HEK293 (cell line): ENCODE measurements around the gene KLB.

Experiments
- SCRT1 ChIP-seq: fragments of 450-650 bp; formaldehyde crosslinking; IDR thresholded peaks from 2 replicates; pipeline ENCODE4 v1.5.1; 2016; ENCODE audit warnings: missing biosample characterization, missing genetic modification characterization, borderline replicate concordance
- SETDB1 ChIP-seq: IDR thresholded peaks from one replicate; pipeline ENCODE4 v1.6.1; 2017; ENCODE audit warnings: mild to moderate bottlenecking, low read length, moderate library complexity, mixed read lengths; ENCODE audit not compliant: insufficient read length
- ZBTB20 ChIP-seq: fragments of 450-650 bp; formaldehyde crosslinking; IDR thresholded peaks from 2 replicates; pipeline ENCODE4 v1.5.1; 2016; ENCODE audit warnings: missing biosample characterization, missing genetic modification characterization
- ZBTB48 ChIP-seq: fragments of 450-650 bp; formaldehyde crosslinking; IDR thresholded peaks from 2 replicates; pipeline ENCODE4 v1.5.1; 2016; ENCODE audit warnings: missing biosample characterization, missing genetic modification characterization
- ZNF146 ChIP-seq: fragments of 450-650 bp; formaldehyde crosslinking; IDR thresholded peaks from 2 replicates; pipeline ENCODE4 v1.5.1; 2016; ENCODE audit warnings: missing biosample characterization, missing genetic modification characterization
- ZNF16 ChIP-seq: fragments of 450-650 bp; formaldehyde crosslinking; IDR thresholded peaks from 2 replicates; pipeline ENCODE4 v1.5.1; 2016; ENCODE audit warnings: low read depth, missing biosample characterization, missing genetic modification characterization
- ZNF169 ChIP-seq: fragments of 450-650 bp; formaldehyde crosslinking; IDR thresholded peaks from 2 replicates; pipeline ENCODE4 v1.5.1; 2016; ENCODE audit warnings: missing biosample characterization, missing genetic modification characterization
- ZNF2 ChIP-seq: fragments of 450-650 bp; formaldehyde crosslinking; IDR thresholded peaks from 2 replicates; pipeline ENCODE4 v1.5.1; 2016; ENCODE audit warnings: missing biosample characterization, missing genetic modification characterization
- ZNF341 ChIP-seq: fragments of 450-650 bp; formaldehyde crosslinking; IDR thresholded peaks from 2 replicates; pipeline ENCODE4; 2016; ENCODE audit warnings: low read depth, missing biosample characterization, missing genetic modification characterization
- ZNF391 ChIP-seq: fragments of 450-650 bp; formaldehyde crosslinking; IDR thresholded peaks from 2 replicates; pipeline ENCODE4 v1.5.1; 2016; ENCODE audit warnings: low read depth, missing biosample characterization, missing genetic modification characterization, borderline replicate concordance
- ZNF433 ChIP-seq: fragments of 450-650 bp; formaldehyde crosslinking; IDR thresholded peaks from 2 replicates; pipeline ENCODE4 v1.5.1; 2016; ENCODE audit warnings: missing biosample characterization, missing genetic modification characterization, low read depth
- ZNF555 ChIP-seq: fragments of 450-650 bp; formaldehyde crosslinking; conservative IDR thresholded peaks from 2 replicates; pipeline ENCODE4 v1.5.1; 2017; ENCODE audit warnings: missing biosample characterization, mild to moderate bottlenecking, missing genetic modification characterization, inconsistent platforms
- ZNF621 ChIP-seq: fragments of 450-650 bp; formaldehyde crosslinking; IDR thresholded peaks from 2 replicates; pipeline ENCODE4 v1.5.1; 2017; ENCODE audit warnings: missing biosample characterization, missing genetic modification characterization
- ZNF629 ChIP-seq: fragments of 450-650 bp; formaldehyde crosslinking; IDR thresholded peaks from 2 replicates; pipeline ENCODE4 v1.5.1; 2017; ENCODE audit warnings: missing biosample characterization, missing genetic modification characterization
- ZSCAN16 ChIP-seq: fragments of 450-650 bp; formaldehyde crosslinking; IDR thresholded peaks from 2 replicates; pipeline ENCODE4 v1.5.1; 2016; ENCODE audit warnings: missing biosample characterization, missing genetic modification characterization
- TF ChIP-seq, protein P1 (sequence below): fragments of 450-650 bp; formaldehyde crosslinking; IDR thresholded peaks from 2 replicates; pipeline ENCODE4 v1.5.1; 2016; ENCODE audit warnings: missing biosample characterization, missing genetic modification characterization
- TF ChIP-seq, protein P2 (sequence below): fragments of 450-650 bp; formaldehyde crosslinking; IDR thresholded peaks from 2 replicates; pipeline ENCODE4 v1.5.1; 2016; ENCODE audit warnings: missing biosample characterization, missing genetic modification characterization
- TF ChIP-seq, protein P3 (sequence below): fragments of 450-650 bp; formaldehyde crosslinking; conservative IDR thresholded peaks from 2 replicates; pipeline ENCODE4 v1.5.1; 2016; ENCODE audit warnings: low read depth, missing biosample characterization, missing genetic modification characterization
- TF ChIP-seq, protein P4 (sequence below): fragments of 450-650 bp; formaldehyde crosslinking; IDR thresholded peaks from 2 replicates; pipeline ENCODE4 v1.5.1; 2016; ENCODE audit warnings: missing biosample characterization, missing genetic modification characterization
- TF ChIP-seq, protein P5 (sequence below): fragments of 450-650 bp; formaldehyde crosslinking; IDR thresholded peaks from 2 replicates; pipeline ENCODE4 v1.5.1; 2016; ENCODE audit warnings: missing biosample characterization, missing genetic modification characterization
- TF ChIP-seq, protein P6 (sequence below): fragments of 450-650 bp; formaldehyde crosslinking; IDR thresholded peaks from 2 replicates; pipeline ENCODE4 v1.5.1; 2016; ENCODE audit warnings: missing biosample characterization, missing genetic modification characterization
- TF ChIP-seq, protein P7 (sequence below): fragments of 450-650 bp; formaldehyde crosslinking; IDR thresholded peaks from 2 replicates; pipeline ENCODE4 v1.5.1; 2017; ENCODE audit warnings: missing biosample characterization, missing genetic modification characterization

KLB gene

DNA sequence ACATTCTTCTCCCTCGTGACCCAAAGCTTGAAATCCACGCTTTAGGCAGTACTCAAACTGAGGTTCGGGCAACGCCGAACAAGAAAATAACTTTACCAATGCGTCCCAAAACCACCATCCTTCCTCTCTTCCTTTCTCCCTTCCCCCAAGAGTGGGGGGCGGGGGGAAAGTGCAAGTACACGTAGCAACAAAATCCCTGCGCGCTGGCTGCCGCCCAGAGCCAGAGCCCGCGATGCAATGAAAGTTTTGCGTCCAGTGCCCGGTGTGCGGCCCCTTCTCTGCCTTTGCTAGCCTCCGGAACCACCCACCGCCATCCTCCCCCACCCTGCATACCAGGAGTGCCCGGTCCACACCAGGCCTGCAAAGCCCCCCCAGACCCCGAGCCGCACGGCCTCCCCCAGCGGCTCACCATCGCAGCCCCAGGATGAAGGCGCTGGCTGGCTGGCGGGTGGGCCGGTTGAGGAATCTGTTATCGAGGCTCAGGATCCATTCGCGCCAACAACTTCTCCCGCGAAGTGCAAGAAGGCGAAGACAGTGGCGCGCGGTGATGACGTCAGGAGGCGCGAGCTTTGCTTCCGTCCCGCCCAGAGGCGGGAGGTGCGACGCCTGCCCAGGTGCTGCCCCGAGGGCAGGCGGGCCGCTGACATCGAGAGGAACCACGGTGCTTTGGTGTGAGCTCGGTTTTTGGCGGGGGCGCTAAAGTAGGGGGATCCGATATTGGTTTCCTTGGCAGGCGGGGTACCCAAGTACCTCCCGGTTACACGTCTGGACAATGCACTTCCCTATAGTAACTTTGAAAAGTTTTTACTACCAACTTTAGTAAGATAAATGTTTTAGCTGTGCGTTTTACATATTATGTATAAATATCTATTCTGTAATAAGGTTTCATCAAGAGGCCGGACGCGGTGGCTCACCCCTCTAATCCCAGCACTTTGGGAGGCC is 40.6 kb upstream of the KLB start, which contains the start of gene RFC1 (continued):
- TF ChIP-seq ZNF341 (tag by site-specific recombination) (peak; percentile 84), ZNF169 (tag by site-specific recombination) (no peak), ZBTB20 (tag by site-specific recombination) (peak; percentile 62; the same call in 1 of the 2 replicates), SCRT1 (tag by site-specific recombination) (no peak), ZNF146 (tag by site-specific recombination) (peak; percentile 25; the same call in 1 of the 2 replicates), ZNF621 (no peak), ZBTB48 (no peak), ZNF2 (tag by site-specific recombination) (peak; percentile 76), ZNF433 (tag by site-specific recombination) (no peak), ZNF555 (tag by site-specific recombination) (no peak), ZSCAN16 (tag by site-specific recombination) (0 out of 2 replicates have a peak, but pooled peaks have one; percentile 11), ZNF16 (tag by site-specific recombination) (no peak), ZNF391 (tag by site-specific recombination) (peak; percentile 69; the same call in 1 of the 2 replicates), SETDB1 (peak; percentile 76), ZNF629 (tag by site-specific recombination) (peak; percentile 90)
- TF ChIP-seq, protein P1, sequence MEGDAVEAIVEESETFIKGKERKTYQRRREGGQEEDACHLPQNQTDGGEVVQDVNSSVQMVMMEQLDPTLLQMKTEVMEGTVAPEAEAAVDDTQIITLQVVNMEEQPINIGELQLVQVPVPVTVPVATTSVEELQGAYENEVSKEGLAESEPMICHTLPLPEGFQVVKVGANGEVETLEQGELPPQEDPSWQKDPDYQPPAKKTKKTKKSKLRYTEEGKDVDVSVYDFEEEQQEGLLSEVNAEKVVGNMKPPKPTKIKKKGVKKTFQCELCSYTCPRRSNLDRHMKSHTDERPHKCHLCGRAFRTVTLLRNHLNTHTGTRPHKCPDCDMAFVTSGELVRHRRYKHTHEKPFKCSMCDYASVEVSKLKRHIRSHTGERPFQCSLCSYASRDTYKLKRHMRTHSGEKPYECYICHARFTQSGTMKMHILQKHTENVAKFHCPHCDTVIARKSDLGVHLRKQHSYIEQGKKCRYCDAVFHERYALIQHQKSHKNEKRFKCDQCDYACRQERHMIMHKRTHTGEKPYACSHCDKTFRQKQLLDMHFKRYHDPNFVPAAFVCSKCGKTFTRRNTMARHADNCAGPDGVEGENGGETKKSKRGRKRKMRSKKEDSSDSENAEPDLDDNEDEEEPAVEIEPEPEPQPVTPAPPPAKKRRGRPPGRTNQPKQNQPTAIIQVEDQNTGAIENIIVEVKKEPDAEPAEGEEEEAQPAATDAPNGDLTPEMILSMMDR (tag by site-specific recombination), result no peak
- TF ChIP-seq, protein P2, sequence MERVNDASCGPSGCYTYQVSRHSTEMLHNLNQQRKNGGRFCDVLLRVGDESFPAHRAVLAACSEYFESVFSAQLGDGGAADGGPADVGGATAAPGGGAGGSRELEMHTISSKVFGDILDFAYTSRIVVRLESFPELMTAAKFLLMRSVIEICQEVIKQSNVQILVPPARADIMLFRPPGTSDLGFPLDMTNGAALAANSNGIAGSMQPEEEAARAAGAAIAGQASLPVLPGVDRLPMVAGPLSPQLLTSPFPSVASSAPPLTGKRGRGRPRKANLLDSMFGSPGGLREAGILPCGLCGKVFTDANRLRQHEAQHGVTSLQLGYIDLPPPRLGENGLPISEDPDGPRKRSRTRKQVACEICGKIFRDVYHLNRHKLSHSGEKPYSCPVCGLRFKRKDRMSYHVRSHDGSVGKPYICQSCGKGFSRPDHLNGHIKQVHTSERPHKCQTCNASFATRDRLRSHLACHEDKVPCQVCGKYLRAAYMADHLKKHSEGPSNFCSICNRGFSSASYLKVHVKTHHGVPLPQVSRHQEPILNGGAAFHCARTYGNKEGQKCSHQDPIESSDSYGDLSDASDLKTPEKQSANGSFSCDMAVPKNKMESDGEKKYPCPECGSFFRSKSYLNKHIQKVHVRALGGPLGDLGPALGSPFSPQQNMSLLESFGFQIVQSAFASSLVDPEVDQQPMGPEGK (tag by site-specific recombination), result peak; percentile 83
- TF ChIP-seq, protein P3, sequence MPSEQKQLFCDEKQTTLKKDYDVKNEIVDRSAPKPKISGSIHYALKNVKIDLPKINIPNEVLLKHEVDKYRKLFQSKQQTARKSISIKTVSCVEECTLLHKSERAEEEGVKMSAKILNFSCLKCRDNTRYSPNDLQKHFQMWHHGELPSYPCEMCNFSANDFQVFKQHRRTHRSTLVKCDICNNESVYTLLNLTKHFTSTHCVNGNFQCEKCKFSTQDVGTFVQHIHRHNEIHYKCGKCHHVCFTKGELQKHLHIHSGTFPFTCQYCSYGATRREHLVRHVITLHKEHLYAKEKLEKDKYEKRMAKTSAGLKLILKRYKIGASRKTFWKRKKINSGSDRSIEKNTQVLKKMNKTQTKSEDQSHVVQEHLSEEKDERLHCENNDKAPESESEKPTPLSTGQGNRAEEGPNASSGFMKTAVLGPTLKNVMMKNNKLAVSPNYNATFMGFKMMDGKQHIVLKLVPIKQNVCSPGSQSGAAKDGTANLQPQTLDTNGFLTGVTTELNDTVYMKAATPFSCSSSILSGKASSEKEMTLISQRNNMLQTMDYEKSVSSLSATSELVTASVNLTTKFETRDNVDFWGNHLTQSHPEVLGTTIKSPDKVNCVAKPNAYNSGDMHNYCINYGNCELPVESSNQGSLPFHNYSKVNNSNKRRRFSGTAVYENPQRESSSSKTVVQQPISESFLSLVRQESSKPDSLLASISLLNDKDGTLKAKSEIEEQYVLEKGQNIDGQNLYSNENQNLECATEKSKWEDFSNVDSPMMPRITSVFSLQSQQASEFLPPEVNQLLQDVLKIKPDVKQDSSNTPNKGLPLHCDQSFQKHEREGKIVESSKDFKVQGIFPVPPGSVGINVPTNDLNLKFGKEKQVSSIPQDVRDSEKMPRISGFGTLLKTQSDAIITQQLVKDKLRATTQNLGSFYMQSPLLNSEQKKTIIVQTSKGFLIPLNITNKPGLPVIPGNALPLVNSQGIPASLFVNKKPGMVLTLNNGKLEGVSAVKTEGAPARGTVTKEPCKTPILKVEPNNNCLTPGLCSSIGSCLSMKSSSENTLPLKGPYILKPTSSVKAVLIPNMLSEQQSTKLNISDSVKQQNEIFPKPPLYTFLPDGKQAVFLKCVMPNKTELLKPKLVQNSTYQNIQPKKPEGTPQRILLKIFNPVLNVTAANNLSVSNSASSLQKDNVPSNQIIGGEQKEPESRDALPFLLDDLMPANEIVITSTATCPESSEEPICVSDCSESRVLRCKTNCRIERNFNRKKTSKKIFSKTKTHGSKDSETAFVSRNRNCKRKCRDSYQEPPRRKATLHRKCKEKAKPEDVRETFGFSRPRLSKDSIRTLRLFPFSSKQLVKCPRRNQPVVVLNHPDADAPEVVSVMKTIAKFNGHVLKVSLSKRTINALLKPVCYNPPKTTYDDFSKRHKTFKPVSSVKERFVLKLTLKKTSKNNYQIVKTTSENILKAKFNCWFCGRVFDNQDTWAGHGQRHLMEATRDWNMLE (tag by site-specific recombination), result peak; percentile 63
- TF ChIP-seq, protein P4, sequence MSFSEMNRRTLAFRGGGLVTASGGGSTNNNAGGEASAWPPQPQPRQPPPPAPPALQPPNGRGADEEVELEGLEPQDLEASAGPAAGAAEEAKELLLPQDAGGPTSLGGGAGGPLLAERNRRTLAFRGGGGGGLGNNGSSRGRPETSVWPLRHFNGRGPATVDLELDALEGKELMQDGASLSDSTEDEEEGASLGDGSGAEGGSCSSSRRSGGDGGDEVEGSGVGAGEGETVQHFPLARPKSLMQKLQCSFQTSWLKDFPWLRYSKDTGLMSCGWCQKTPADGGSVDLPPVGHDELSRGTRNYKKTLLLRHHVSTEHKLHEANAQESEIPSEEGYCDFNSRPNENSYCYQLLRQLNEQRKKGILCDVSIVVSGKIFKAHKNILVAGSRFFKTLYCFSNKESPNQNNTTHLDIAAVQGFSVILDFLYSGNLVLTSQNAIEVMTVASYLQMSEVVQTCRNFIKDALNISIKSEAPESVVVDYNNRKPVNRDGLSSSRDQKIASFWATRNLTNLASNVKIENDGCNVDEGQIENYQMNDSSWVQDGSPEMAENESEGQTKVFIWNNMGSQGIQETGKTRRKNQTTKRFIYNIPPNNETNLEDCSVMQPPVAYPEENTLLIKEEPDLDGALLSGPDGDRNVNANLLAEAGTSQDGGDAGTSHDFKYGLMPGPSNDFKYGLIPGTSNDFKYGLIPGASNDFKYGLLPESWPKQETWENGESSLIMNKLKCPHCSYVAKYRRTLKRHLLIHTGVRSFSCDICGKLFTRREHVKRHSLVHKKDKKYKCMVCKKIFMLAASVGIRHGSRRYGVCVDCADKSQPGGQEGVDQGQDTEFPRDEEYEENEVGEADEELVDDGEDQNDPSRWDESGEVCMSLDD (tag by site-specific recombination), result no peak
- TF ChIP-seq, protein P5, sequence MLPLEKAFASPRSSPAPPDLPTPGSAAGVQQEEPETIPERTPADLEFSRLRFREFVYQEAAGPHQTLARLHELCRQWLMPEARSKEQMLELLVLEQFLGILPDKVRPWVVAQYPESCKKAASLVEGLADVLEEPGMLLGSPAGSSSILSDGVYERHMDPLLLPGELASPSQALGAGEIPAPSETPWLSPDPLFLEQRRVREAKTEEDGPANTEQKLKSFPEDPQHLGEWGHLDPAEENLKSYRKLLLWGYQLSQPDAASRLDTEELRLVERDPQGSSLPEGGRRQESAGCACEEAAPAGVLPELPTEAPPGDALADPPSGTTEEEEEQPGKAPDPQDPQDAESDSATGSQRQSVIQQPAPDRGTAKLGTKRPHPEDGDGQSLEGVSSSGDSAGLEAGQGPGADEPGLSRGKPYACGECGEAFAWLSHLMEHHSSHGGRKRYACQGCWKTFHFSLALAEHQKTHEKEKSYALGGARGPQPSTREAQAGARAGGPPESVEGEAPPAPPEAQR (tag by site-specific recombination), result no peak
- TF ChIP-seq, protein P6, sequence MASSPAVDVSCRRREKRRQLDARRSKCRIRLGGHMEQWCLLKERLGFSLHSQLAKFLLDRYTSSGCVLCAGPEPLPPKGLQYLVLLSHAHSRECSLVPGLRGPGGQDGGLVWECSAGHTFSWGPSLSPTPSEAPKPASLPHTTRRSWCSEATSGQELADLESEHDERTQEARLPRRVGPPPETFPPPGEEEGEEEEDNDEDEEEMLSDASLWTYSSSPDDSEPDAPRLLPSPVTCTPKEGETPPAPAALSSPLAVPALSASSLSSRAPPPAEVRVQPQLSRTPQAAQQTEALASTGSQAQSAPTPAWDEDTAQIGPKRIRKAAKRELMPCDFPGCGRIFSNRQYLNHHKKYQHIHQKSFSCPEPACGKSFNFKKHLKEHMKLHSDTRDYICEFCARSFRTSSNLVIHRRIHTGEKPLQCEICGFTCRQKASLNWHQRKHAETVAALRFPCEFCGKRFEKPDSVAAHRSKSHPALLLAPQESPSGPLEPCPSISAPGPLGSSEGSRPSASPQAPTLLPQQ (tag by site-specific recombination), result peak; percentile 88
- TF ChIP-seq, protein P7, sequence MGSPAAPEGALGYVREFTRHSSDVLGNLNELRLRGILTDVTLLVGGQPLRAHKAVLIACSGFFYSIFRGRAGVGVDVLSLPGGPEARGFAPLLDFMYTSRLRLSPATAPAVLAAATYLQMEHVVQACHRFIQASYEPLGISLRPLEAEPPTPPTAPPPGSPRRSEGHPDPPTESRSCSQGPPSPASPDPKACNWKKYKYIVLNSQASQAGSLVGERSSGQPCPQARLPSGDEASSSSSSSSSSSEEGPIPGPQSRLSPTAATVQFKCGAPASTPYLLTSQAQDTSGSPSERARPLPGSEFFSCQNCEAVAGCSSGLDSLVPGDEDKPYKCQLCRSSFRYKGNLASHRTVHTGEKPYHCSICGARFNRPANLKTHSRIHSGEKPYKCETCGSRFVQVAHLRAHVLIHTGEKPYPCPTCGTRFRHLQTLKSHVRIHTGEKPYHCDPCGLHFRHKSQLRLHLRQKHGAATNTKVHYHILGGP (tag by site-specific recombination), result peak; percentile 93
